MG63 (cell line): ENCODE results near the gene CHN2. TPM values are rescaled to one million over a fixed set of nuclear protein-coding genes. Genes with fewer than 3 reads are reported as not detected.

Source experiments
- DNase-seq: peaks from one replicate; pipeline ENCODE4 v3.0.0-alpha.2; 2020
- H3K27me3 ChIP-seq: fragments of 250-450 bp; sonication (Bioruptor Pico); 2 replicates; pipeline ENCODE4 v1.5.1; 2020; ENCODE audit warnings: mild to moderate bottlenecking, moderate library complexity
- H3K36me3 ChIP-seq: fragments of 250-450 bp; sonication (Bioruptor Pico); 2 replicates; pipeline ENCODE4 v1.5.1; 2020; ENCODE audit warnings: mild to moderate bottlenecking, moderate library complexity
- H3K4me3 ChIP-seq: fragments of 250-450 bp; sonication (Bioruptor Pico); 2 replicates; pipeline ENCODE4 v1.5.1; 2020; ENCODE audit warnings: mild to moderate bottlenecking, moderate library complexity
- H3K9me3 ChIP-seq: fragments of 250-450 bp; sonication (Bioruptor Pico); 2 replicates; pipeline ENCODE4 v1.5.1; 2020; ENCODE audit warnings: mild to moderate bottlenecking, moderate library complexity
- total RNA-seq: library from RNA; depleted of rRNA; stranded (reverse); fragments of >200 nt; shearing (Covaris generic); gene quantifications from 2 replicates; pipeline ENCODE4 v1.2.3, GENCODE V29; 2014; ENCODE audit warnings: low replicate concordance

The CHN2 gene
- total RNA-seq, 1 experiment from 2014 or later: 3.7 TPM

- H3K36me3 ChIP-seq: no peaks in the 10 kb centered on the region
- DNase-seq: no peak
- no peak overlapping the region for H3K4me3 ChIP-seq
- no peaks in the 10 kb centered on the region for H3K9me3 ChIP-seq
- H3K27me3 ChIP-seq: no peaks in the 10 kb centered on the region
Observed at GRCh38 chr7:29173458-29173857, 21.1 kb upstream of the CHN2 start.

GRCh38 chr7:29177963-29178600 lies 16.5 kb upstream of the CHN2 start:
- H3K9me3 ChIP-seq: no peaks in the 10 kb centered on the region
- H3K36me3 ChIP-seq: no peaks in the 10 kb centered on the region
- H3K4me3 ChIP-seq: no peak overlapping the region
- no peaks in the 10 kb centered on the region for H3K27me3 ChIP-seq
- peak; percentile 85 for DNase-seq

- Histone ChIP-seq H3K36me3 (no peaks in the 10 kb centered on the region), H3K27me3 (no peaks in the 10 kb centered on the region), H3K4me3 (no peak overlapping the region), H3K9me3 (no peaks in the 10 kb centered on the region)
- DNase-seq: no peak
Observed at GRCh38 chr7:29179115-29179514, 15.5 kb upstream of the CHN2 start.

- Histone ChIP-seq H3K36me3 (no peaks in the 10 kb centered on the region), H3K27me3 (no peaks in the 10 kb centered on the region), H3K4me3 (no peak overlapping the region), H3K9me3 (no peaks in the 10 kb centered on the region)
- no peak for DNase-seq
Observed at GRCh38 chr7:29184599-29184998, 10.0 kb upstream of the CHN2 start.

DNA sequence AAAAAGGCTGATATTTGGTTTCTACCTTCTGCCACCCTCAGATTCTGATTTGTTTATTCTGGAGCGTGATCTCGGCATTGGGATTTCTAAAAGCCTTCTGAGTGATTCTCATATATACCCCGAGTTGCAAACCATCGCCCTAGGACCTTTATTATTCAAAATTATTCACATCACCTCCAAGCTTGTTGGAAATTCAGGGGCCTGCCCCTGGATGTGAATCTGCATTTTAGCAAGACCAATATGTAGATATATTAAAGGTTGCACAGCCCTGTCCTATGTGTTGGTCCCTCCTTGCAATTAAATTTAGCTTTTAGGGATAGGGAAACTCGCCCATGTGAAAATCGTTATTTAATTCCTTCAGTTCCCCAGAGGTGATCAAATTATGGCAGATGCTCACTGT lies 9.0 kb upstream of the CHN2 start:
- no peaks in the 10 kb centered on the region for H3K27me3 ChIP-seq
- no peak overlapping the region for H3K4me3 ChIP-seq
- no peaks in the 10 kb centered on the region for H3K9me3 ChIP-seq
- no peak for DNase-seq
- H3K36me3 ChIP-seq: no peaks in the 10 kb centered on the region

DNA sequence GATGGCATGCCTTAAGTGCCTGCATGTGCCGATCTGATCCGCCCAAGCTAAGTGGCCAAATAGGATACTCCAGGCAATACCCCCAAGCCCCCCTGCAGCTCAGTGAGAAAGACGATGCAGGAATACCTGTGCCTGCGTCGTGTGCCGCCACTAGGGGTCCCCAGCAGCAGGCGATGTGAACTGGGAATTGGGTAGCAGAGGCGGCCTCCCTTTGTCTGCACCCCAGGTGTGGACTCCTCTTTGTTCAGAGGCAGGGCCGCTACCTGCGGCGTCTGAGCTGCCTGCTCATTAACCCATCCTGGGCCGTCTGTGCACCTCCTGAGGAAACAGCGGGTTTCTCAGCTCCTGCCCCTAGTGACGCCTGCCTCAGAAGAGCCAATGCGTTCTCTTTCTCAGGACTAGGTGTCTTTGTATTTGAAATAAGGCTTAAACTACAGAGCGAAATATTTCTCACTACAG lies 4.8 kb upstream of the CHN2 start:
- no peaks in the 10 kb centered on the region for H3K36me3 ChIP-seq
- H3K4me3 ChIP-seq: no peak overlapping the region
- no peaks in the 10 kb centered on the region for H3K9me3 ChIP-seq
- DNase-seq: peak; percentile 22
- no peaks in the 10 kb centered on the region; the same call in 1 of the 2 replicates for H3K27me3 ChIP-seq

- no peaks in the 10 kb centered on the region for H3K36me3 ChIP-seq
- H3K9me3 ChIP-seq: no peaks in the 10 kb centered on the region
- no peaks in the 10 kb centered on the region; the same call in 1 of the 2 replicates for H3K27me3 ChIP-seq
- no peak overlapping the region for H3K4me3 ChIP-seq
- DNase-seq: no peak
Observed at GRCh38 chr7:29190349-29191045, 4.1 kb upstream of the CHN2 start.

DNA sequence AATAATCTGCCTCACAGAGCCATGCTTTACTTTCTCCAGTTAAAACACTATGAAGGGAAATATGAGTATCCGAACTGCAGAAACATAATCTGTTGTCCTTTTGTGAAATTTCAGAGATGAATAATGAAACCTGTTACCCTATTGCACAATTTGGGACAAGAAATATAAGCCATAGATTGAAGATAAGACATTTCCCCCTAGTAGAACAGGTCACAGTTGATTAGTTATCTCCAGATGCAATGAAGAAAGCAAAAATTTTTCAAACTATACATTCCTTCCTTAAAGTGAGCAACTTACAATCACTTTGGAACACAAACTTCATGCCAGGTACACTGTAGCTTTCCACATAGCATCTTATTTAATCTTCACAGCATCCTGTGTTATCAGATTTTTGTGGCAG lies 2.3 kb upstream of the CHN2 start:
- H3K4me3 ChIP-seq: no peak overlapping the region
- H3K36me3 ChIP-seq: no peaks in the 10 kb centered on the region
- no peak for DNase-seq
- no peaks in the 10 kb centered on the region for H3K9me3 ChIP-seq
- H3K27me3 ChIP-seq: peaks cover 4% of the 10 kb centered on the region; the same call in 1 of the 2 replicates

DNA sequence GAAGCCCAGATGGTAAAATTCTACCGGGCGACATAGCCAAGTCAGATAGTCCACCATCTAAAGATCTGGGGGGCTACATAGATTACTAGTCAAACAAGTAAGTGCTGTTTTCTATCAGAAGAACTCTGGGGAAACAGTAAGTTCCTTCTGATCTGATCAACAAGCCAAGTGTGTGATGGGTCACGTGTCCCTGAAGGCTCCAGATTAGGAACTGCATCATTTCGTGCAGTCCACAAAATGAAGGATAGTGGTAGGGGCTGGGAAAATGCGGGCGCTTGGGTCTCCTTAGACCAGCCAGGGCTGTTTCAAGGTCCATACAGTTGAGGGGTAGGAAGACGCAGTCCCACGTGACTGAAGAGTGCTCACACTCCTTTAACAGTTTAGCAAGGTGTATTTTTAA lies 1.8 kb upstream of the CHN2 start:
- DNase-seq: no peak
- Histone ChIP-seq H3K27me3 (peaks cover 4% of the 10 kb centered on the region; the same call in 1 of the 2 replicates), H3K9me3 (no peaks in the 10 kb centered on the region), H3K4me3 (no peak overlapping the region), H3K36me3 (no peaks in the 10 kb centered on the region)

DNA sequence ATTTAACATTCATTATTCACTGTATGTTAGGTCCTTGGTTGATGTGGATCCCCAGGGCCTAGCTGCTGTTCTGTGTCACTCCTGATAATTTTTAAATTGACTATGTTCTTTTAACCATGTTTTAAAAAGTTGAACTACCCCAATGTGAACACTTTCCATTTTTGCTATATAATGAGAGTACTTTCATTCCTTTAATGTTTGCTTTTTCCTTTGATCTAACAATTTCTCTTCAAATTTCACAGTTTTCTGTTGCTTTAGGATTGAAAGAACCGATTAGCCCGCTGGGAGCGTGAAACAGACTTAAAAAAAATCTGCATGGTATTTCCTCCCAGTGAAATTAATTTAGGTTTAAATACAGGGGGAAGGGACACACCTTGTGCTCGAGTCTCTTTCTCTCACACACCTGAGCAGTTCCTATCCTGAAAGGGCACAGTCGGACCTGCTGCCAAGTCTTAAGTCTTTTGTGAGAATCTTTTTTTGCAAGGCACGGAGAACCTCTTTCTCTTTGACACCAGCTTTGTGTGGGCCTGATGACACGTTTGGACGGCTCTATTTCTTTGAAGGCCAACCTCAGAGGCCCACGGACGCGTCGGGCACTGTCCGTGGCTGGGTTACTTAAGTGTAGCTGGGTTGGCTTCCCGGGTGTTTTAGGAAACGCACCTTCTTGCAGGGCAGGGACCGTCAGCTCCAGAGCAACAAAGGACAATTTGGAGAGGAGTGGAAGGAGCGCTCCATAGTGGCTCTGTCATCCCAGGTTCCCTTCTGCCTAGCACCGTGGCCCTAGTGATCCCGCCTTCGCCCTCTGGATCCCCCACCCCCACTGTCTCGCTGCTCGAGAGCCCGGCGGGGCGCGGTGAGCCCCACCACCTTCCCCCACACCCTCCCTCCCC lies 1.0 kb upstream of the CHN2 start:
- H3K27me3 ChIP-seq: peaks cover 4% of the 10 kb centered on the region; the same call in 1 of the 2 replicates

GRCh38 chr7:29194206-29194593 lies 375 bp upstream of the CHN2 start:
- peak overlapping the region; percentile 67 for H3K4me3 ChIP-seq
- no peaks in the 10 kb centered on the region for H3K36me3 ChIP-seq
- no peaks in the 10 kb centered on the region for H3K9me3 ChIP-seq
- peaks cover 4% of the 10 kb centered on the region; the same call in 1 of the 2 replicates for H3K27me3 ChIP-seq
- DNase-seq: peak; percentile 48

More for the DNA sequence above, 1.0 kb upstream of the CHN2 start:
- H3K9me3 ChIP-seq: no peaks in the 10 kb centered on the region
- no peak overlapping the region for H3K4me3 ChIP-seq
- DNase-seq: no peak
- H3K36me3 ChIP-seq: no peaks in the 10 kb centered on the region

- no peak overlapping the region for H3K4me3 ChIP-seq
- H3K27me3 ChIP-seq: peaks cover 4% of the 10 kb centered on the region; the same call in 1 of the 2 replicates
- H3K9me3 ChIP-seq: no peaks in the 10 kb centered on the region
- no peak for DNase-seq
- H3K36me3 ChIP-seq: no peaks in the 10 kb centered on the region
Observed at GRCh38 chr7:29196191-29196590, 1.6 kb downstream of the CHN2 start.

DNA sequence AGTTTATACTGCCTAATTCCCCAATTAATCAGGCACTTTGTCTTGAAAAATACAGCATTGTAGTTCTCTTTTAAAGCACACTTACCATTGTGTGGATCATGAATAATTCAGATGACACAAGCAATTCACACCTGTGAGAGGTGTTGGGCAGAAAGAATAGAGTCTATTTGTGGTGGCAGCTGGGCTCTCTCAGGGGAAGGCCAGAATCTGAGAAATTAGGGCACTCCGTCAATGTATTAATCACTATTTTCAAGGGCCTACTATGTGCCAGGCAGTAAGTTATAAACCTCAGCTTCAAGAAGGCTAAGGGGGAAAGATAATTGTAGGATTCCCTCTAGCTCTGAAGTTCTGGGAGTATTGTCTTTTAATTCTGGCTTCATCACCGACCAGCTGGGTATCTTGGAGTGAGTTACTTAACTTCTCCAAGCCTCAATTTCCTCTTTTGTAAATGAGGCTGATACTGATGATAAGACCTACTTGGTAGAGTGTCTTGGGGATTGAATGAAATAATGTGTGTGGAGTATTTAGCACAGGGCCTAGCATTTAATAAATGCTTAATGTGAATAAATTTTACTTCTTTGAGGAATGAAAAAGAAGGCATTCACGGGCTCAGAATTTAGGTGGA lies 2.5 kb downstream of the CHN2 start:
- DNase-seq: no peak
- Histone ChIP-seq H3K4me3 (no peak overlapping the region), H3K27me3 (peaks cover 4% of the 10 kb centered on the region; the same call in 1 of the 2 replicates), H3K9me3 (no peaks in the 10 kb centered on the region), H3K36me3 (no peaks in the 10 kb centered on the region)

DNA sequence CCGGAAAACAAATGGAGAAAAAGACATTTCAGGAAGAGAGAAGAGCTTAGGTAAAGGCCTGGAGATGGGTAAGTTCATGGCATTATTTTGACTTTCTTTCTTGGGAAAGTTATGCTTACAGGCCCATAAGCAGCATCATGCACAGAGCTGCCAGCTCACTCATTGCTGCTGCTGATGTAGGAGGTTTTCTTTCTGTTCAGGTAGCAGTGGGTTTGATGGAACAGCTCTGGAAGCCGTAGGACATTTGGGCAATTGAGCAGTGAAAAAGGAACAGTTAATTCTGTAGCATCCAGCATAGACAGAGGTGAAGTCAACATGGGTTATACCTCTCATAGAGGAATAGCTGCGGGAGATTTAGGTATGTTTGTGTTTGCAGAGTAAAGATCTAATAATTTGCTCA lies 3.3 kb downstream of the CHN2 start:
- H3K27me3 ChIP-seq: peaks cover 4% of the 10 kb centered on the region; the same call in 1 of the 2 replicates
- DNase-seq: no peak

GRCh38 chr7:29199776-29200175 lies 5.2 kb downstream of the CHN2 start:
- Histone ChIP-seq H3K9me3 (no peaks in the 10 kb centered on the region), H3K4me3 (no peak overlapping the region), H3K27me3 (peaks cover 4% of the 10 kb centered on the region; the same call in 1 of the 2 replicates), H3K36me3 (no peaks in the 10 kb centered on the region)
- DNase-seq: no peak

More for the DNA sequence above, 3.3 kb downstream of the CHN2 start:
- Histone ChIP-seq H3K36me3 (no peaks in the 10 kb centered on the region), H3K9me3 (no peaks in the 10 kb centered on the region), H3K4me3 (no peak overlapping the region)

GRCh38 chr7:29202651-29203069 lies 8.1 kb downstream of the CHN2 start:
- DNase-seq: no peak
- H3K4me3 ChIP-seq: no peak overlapping the region
- no peaks in the 10 kb centered on the region for H3K9me3 ChIP-seq
- no peaks in the 10 kb centered on the region for H3K36me3 ChIP-seq
- no peaks in the 10 kb centered on the region for H3K27me3 ChIP-seq
